ENCODE measurements around the gene ANKS1B. TPM values are rescaled to one million over a fixed set of nuclear protein-coding genes. Genes with fewer than 3 reads are reported as not detected.

ANKS1B gene
- 0.32 TPM in 1 of 2 replicates, not detected in the other for total RNA-seq

DNA sequence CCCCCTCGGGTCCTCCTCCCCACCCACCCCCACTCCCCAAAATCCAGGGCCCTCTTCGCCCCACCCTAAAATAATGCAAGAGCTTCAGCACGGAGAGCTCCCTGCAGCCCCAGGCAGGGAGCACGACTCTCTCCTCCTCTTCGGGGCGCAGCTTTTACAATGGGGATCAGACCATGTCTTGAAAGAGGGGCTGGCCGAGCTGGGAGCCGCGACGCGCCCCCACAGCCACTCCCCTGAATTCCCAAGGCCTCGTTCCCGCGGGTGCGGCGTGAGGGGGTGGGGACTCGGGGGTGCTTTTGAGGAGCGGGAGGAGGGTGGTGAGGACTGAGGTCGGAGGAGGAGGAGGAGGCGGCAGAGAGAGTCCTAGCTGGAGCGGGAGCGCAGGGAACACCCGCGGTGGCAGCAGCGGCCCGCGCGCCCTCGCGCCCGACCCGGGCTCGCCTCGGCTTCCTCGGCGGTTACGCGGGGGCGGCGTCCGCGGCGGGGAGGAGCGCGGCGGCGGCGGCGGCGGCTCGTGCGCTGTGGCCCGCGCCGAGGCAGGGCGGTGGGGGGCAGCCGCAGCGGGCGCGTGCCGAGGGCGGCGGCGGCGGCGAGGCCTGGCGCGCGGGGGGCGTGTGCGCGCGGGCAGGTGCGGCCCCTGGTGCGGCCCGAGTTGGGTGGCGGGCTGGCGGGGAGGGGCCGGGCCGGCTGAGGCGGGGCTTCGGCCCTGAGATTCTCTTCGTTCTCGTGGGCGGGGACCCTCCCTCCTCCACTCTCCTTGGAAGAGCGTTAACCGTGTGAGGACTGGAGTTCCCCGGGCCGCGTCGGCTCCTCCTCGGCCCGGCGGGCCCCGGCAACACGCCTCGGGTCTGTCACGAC, at the start of gene ANKS1B:
TSS of gene ANKS1B (minus strand) at position 666 of the 858 bp plus-strand sequence. CDS start 699 bp downstream, outside the sequence.

DNA sequence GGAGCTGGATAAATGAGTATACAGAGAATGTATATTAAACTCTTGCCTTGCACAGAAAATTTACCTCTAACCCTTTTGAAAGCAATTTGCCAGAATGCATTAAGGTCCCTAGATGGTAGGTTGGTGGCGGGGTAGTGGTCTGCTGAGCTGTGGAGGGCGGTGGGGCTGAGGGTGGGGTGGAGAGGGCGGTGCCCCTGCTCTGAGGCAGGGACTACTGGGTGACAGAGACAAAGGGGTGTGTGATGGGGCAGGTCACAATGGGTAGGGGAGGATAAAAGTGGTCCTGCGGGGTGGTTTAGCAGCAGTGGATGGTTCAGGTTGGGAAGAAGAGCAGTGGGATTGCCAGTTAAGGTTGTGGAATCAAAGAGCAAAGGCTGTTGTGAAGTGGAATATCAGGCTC, 337.3 kb downstream of the ANKS1B start, which contains the start of gene GARIN6:
TSS of gene GARIN6 (plus strand) at position 301 of the 400 bp plus-strand sequence. CDS start 422 bp downstream, outside the sequence.

Other genes with a start within 250 kb of the ANKS1B start
- gene BLTP3B, start 157.9 kb upstream of the ANKS1B start, total RNA-seq = 16.3 and 19.1 TPM in 2 replicates
- 19.9 and 37.4 TPM in 2 replicates for gene ACTR6, start 215.9 kb upstream of the ANKS1B start, total RNA-seq